OCI-LY3 (cell line): Measurements from ENCODE around the gene BMPR1B.

Source experiments
- CTCF ChIP-seq: fragments of 200-600, 300-600 bp; sonication (generic); IDR thresholded peaks from 2 replicates; pipeline ENCODE4 v1.5.1; 2014; ENCODE audit warnings: antibody characterized with exemption, low read length, low read depth
- EZH2phosphoT487 ChIP-seq: fragments of 200-600 bp; shearing (Covaris generic); IDR thresholded peaks from 2 replicates; pipeline ENCODE4 v1.6.1; 2018; ENCODE audit warnings: antibody characterized with exemption, mixed run types, low read depth

- TF ChIP-seq CTCF (no peak), EZH2phosphoT487 (no peak)
Measured at GRCh38 chr4:95051702-95052020, 293.9 kb downstream of the BMPR1B start.
